NK-92 (cell line): ENCODE data around the gene DCPS.
"Not testable (repeated sequence)": the region's sequence is repeated elsewhere in the genome, so short reads cannot be mapped to it uniquely, and the experiment has no call there.

Experiments used
- DNase-seq: peaks from one replicate; lab custom pipeline; 2025; ENCODE audit not compliant: unreplicated experiment; lab: John Stamatoyannopoulos, UW

Gene DCPS

DNA sequence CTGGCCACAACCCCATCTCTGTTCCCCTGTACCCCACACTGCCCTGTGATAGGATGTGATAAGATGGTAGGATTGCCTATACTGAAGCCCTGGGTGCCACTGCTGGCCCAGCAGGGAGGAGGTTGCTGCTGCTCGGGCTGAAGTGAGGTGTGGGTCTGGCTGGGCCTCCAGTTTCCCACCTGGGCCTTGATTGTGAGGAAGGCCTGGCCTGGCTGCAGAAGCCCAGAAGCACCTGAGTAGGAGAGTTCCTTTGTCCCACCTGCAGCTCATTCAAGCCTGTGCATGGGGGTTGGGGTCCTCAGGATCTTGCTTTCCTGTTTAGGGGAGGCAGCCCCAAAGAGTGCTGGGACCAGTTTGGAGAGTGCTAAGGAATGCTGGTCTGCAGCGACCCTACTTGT is 54.9 kb downstream of the DCPS start:
- DNase-seq = no peak

DNA sequence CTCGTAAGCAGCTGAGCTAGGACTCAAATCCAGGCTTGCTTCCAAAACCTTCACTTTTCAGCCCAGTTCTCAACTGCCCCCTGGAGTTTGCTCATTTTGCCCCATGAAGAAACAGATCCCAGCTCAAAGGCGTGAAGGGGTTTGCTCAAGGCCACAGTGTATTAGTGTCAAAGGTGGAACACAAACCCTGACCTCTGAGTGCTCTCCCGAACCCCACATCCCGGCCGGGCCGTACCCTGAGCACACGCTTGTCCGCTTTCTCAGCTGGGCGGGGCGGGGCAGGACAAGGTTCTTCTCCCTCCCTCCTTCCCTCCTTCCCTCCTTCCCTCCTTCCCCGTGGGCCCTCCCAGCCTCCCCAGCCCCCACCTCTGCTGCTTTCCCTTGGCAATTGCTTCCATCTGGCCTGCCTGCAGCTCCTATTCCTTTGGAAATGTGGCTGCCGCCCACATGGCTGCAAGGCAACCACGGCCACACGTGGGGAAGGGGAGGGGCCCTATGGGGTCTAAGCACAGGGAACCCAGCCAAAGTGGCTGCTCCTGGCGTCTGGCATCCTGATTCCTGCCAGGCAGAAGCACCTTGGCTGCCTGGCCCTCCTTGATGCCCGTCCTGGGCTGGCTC is 55.7 kb downstream of the DCPS start:
- DNase-seq = no peak

DNA sequence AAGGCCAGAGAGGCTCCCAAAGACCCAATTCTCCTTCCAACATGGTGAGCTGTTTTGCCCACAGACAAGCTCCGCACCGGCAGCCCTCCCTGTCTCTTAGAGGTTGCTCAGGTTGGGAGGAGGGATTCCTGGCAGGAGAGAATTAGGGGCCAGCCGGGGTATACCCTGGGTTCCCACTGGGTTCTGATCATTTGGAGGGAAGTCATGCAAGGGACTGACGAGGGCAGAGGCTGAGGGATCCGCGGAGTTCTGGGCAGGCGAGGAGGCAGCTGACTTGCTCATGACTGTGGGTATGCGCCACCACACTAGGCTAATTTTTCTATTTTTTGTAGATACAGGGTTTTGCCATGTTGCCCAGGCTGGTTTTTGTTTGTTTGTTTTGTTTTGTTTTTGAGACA is 56.2 kb downstream of the DCPS start:
- DNase-seq = no peak

DNA sequence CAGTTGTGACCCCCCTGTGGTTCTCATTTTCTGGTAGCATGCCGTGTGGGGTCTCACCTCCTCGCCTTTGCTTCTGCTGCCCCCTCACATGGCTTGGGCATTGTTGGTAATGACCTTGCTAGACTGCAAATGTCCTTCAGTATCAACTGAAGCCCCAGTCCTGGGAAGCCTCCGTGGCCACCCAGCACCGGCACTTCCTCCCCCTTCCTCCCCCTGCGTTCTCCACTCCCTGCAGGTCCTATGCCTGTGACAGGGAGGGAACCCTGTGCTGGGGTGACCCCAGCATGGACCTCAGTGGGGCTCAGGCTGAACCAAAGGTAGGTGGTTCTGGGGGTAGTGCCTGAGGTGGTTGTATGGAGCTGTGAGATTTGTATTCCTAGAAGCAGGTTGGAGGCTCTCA is 57.5 kb downstream of the DCPS start:
- DNase-seq = no peak

DNA sequence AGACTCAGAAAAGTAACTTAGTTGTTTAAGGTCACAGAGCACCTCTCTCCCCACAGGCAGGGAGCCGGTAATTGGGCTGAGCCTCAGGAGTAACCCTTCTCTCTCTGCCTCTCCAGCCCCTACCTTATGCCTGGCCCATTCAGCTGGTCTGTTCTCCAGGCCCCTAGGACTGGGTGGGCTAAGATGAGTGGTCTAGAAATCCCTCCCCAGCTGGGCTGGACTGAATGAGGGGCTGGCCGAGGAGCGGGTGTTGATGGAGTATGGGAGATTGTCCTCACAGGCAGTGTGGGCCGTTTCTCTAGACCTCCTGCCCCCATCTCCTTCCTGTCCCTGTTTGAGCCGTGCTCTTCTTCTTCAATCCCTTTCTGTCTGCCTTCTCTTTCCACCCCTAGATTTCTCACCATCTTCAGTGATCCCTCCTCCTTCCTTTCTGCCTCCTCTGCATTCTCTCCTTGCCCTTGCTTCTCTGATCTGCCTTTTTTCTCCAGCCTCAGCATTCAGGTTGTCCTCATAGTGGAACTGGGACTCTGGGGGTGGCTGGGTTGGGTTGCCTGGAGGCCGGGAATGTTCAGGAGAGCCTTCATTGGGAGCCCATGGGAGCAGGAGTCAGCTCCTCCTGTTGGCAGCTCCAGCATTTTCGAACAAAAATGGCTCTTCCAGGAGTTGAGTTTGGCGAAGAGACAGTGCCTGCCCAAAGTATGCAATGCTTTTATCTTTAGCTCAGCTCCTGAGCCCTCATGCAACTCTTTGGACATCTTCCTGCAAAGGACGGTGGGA is 59.2 kb downstream of the DCPS start:
- DNase-seq = no peak

DNA sequence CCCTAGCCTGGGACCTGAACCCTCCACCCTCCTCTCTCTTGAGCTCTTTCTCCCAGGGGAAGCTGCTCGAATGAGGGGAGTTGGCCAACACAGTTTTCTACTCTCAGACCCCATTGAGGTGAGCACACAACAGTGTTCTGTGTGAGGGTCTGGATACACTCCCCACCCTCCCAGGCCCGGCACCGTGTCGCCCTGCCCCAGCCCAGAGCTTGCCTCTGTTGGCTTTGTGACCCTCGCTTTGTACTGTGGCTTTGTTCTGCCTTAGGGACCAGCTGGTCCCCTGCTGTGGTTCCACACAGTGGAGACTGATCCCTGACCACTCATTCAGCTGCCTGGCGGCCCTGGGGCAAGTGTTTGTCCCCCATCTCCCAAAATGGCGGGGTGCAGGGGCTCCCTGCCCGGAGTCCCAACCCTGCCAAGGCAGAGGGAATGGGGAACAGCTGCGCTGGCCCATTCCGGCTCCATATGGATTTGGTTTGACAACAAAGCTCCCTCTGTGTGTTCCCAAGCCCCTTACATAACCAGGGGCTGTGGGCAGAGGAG is 59.9 kb downstream of the DCPS start:
- no peak for DNase-seq

DNA sequence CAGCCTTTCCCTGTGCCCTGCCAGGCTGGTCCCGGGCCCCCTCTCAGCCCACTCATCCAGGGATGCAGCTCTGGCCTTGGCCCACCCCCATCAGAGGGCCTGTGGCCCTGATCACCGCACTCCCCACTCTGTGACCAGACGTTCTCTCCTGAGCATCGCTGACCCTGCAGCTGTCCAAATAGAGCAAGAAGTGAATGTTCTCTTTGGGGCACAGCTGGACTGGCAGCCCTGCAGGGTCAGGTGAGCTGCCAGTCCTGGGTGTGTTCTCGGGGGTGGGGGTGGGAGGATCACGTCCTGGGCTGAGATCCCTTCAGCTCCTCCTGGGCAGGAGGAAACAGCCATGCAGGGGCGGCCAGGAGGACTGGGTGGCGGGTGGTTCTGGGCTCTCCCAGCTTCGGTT is 60.9 kb downstream of the DCPS start:
- DNase-seq = not testable (repeated sequence)

DNA sequence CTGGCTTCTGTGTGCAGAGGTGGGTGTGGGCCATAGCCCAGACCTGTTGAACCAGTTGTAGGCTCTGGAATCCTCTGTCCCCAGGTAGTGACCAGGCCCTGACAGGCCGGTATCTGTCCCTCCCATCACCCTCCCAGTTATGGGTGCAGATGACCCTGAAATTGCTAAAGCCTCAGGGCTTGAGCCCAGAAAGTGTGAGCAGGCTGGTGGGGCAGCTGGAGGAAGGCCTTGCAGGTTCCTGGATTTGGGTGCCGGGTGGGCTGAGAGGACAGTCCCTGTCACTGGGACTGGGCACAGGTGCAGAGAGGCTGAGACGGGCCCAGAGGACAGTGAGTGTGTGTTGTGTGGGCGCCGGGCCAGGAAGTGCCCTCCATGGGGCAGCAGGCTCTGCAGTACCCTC is 61.6 kb downstream of the DCPS start:
- DNase-seq = not testable (repeated sequence)

DNA sequence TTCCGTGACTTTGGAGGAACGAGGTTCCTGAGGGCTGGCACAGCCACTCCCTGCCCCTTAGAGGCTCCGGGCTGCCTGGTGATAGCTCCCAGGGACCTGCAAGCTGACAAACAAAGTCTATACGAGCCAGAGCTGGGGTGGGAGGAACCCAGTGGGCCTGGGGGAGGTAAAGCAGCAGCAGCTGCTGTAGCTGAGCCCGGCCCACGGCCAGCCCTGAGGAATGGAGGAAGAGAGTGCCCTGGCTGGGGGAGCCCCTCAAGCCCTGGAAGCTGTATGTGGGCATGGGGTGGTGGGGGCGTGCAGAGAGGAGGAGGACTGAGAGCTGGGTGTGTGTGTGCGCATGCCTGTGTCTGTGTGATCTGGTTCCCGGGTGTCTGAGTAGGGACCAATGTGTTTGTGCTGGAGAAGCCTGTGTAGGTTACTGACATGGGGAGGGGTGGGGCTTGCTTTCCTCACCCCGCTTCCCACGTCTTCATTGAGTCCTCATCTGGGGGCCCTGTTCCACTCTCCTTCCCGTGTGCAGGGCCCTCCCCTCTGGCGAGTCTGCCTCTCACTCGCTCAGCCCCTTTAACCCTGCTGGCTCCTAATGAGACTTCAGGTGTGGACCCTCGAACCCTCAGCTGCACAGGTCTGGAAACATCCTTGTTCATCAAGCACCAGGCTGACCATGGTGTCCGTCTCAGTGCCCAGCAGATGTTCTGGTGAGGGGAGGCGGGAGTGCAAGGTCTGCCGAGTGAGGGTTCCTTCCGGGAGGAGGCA is 62.4 kb downstream of the DCPS start:
- no peak for DNase-seq

DNA sequence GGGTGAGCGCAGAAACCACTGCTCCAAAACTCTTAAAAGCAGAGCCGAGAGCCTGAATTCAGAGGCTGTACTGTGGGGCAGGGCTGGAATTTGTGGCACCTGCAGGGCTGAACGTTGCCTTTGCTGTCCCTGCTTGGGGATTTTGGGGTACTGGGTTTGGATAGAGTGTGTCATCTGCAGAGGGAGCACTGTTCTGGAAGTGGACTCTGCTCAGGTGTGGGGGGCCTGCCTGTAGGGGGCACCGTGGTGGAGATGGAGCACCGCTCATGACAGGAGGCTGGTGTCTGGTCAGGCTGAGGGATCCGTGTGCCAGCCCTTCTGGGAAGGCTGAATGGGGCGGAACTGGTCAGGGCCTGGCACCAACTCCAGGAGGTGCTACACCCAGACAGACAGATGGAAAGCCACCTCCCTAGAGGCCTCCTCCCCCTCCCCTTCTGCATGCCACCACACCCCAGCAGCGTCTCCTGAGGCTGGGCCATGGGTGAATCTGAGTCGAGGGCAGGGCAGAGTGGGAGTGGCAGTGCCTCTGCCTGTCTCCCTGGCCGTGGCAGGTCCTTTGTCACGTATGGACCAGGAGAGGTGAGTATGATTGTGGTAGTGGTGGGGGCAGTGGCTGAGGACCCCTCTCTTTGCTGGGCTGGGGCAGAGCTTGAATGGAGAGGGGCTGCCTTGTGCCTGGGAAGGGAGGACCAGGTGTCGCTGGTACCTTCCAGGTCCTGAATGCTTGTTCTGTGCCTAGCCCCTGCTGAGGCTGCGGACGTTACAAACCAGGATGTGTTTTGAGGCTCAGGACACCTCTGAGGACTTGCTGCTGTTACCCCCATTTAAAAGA is 63.2 kb downstream of the DCPS start:
- DNase-seq = not testable (repeated sequence)

DNA sequence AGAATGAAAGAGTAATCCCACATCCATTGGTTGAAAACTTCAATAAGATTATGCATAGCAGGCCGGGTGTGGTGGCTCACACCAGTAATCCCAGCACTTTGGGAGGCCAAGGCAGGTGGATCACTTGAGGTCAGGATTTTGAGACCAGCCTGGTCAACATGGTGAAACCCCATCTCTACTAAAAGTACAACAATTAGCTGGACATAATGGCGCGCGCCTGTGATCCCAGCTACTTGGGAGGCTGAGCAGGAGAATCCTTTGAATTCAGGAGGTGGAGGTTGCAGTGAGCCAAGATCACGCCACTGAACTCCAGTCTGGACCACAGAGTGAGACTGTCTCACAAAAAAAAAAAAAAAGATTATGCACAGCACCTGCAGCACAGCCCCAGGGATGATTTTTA is 63.9 kb downstream of the DCPS start:
- not testable (repeated sequence) for DNase-seq

DNA sequence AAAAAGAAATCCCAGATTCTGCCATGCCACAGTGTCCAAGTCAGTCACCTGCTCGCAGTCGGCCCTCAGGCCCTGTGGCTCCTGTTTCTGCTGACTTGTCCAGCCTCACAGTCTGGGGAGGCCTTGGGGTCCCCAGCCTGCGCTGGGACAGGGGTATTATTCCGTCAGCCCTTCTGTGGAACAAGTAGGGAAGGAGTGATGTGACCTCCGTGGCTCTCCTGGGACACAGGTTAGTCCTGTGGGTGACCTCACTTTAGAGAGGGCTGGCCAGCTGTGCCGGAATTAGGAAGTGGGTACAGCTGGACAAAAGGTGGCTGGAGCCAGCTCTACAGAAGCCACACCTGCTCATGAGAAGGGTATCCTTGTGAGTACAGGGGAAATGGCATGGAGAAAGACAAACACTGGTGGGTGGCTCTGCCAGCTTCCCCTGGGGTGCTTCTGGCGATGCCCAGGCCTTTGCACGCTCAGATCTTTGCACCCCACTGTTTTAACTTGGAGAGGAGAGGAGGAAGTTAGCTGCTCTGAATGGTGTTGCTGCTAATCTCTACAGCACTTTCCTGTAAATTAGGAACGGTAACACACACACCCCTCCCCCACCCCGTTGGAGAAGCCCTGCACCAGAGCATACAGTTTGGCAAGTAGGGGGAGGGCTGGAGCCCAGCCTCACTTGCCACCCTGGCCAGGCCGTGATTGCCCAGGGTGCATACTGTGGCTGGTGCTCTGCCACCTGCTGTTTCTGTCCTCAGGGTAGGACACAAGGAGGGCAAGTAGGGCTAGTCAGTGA is 64.7 kb downstream of the DCPS start:
- not testable (repeated sequence) for DNase-seq

DNA sequence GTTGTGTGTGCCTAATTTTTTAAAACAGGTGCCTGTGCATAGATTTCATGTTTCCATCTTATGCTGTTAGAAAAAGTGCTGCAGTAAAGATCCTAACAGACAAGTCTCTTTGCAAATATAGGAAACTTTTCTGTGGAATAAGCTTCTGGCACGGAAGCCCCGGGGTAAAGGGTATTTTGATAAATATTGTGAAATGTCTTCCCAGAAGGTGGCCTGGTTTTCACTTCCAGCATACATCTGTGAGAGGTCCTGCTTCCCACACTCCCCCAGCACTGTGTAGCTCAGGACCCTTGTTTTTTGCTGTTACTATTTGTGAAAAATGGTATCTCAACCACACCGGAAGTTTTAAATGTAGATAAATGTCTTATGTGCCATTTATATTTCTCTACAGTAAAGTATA is 66.2 kb downstream of the DCPS start:
- DNase-seq = no peak

DNA sequence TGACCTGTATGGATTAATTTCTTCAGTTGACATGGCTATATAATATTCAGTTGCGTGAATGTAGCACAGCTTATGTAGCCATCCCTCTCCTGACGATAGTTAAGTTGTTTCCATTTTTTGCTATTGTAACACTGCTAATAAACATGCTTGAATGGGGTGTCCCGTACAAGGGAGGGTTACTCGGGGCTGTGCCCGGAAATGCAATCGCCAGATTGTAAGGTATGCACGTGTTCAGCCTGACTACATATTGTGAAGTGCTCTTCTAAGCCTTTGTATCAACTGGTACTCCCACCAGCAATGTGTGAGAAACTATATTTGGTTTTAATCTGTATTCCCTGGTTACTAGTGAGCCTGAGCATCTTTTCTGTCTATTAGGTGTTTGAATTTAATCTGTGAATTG is 67.7 kb downstream of the DCPS start:
- no peak for DNase-seq

DNA sequence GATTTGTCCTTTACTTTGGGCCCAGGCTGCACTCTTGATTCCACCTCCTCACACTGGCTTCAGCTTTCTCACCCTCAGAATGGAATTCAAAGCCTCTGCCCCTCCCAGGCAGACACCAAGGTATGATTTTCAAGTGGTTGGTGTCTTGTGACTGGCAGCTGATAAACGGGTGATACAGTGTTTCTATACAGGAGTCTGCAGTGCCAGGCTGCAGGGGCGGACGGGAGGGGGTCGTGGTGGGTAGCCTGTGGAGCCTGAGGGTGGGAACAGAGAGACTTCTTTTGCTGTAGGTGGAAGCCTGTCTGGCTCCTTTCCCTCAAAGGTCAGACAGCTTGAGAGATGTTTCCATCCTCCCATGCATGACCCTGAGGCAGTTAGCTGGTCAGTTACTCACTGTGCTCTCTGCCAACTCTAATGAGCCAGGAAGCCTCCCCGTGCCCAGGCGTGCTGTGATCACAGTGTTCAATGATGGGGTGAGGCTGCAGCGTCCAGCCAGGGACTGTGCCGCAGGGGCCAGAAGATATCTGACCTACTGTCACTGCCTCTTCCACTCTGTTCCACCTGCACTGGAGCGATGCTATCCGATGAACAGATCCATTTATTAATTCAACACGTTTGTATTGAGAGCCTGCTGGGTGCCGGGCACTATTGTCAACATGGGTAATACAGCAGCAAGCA is 69.7 kb downstream of the DCPS start:
- not testable (repeated sequence) for DNase-seq

DNA sequence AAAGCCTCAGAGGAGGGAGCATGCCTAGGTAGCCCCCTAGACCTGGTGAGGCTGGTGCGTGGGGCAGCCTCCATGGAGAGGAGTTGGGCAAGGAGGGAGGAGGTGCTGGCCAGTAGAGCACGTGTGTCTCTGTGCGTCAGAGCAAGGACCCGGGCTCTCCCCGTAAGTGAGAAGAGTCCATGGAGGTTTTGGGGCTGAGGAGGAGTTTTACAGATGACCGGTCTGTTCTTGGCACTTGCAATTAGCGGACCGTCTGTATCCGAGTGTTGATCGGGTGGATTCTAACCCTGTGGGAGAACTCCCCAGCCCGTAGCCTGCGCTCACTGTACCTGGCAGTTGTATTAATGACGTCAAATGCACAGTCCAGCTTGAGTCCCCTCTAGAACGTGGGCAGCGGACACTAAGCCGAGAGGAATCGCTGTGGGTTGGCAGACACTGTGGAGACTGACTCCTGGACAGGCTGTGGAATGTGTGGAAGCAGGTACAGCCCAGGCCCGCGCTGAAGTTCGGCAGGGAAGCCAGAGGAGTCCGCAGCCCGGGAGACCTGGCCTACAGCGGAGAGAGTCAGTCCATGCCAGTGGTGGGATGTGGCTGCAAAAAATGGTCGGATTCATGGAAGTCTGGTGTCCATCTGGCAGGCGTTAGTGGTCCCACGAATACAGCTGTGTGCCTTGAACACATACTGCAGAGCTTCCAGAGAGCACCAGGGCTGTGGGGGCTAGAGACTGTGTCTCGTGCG is 70.9 kb downstream of the DCPS start:
- DNase-seq = not testable (repeated sequence)

DNA sequence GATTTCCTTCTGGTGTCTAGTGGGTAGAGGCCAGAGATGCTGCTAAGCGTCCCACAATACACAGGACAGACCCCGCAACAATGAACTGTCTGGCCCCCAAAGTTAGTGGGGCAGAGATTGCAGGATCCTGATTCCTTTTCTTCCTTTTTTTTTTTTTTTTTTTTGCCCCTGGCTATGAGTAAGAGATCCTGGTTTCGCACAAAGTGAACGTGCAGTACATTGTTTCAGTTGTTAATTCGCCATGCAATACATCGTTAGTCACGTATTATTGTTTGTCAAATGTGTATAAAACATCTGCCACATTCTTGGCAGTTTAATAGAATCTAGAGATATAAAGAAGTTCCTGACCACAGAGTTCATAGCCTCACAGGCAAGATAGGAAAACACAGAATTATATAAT is 71.9 kb downstream of the DCPS start:
- DNase-seq = no peak

DNA sequence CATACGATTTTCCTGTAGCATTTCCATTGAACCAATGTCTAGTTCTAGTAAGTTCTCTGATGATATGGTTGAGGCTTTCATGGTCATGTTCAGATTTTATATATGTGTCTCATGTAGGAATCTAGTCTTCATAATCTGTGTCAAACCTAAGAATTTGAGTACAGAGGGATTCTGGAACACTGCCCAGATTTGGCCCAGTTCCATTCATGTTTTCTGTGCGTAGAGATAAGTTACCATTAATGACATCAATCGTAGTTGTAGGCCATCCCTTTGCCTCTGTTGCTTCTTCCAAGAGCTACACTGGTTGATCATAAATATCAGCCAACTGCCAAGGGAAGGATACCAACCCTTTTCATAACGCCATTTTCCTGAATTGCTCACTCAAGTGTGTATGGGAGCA is 74.9 kb downstream of the DCPS start:
- DNase-seq = no peak

DNA sequence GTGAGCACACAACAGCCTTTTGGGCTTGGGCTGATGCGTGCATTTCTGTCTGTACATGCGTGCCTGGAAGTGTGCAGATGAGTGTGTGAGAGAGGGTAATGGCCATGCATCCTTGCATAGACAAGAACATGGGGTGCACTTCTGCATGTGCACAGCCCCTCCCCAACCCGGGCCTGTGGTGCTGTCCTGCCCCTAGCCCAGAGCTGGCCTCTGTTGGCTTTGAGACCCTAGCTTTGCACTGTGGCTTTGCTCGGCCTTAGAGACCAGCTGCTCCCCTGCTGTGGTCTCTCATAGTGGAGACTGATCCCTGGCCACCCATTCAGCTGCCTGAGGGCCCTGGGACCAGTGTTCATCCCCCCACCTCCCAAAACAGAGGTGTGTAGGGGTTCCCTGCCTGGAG is 77.0 kb downstream of the DCPS start:
- DNase-seq = no peak
